Stomach (tissue), 4 donors: Measurements from ENCODE around the gene NFIX.

ENCODE experiments used
- POLR2A ChIP-seq, 4 donors: fragments of 450-650 bp; IDR thresholded peaks; one replicate each; pipeline ENCODE4 v1.6.1; 2016; ENCODE audit warnings: antibody characterized with exemption in 4 of 4, control low read depth in 2 of 4, mild to moderate bottlenecking in 1 of 4, moderate library complexity in 1 of 4
- POLR2AphosphoS5 ChIP-seq, 3 donors: sonication (generic); formaldehyde crosslinking; IDR thresholded peaks; one replicate each; pipeline ENCODE4 v1.6.1; 2016; ENCODE audit warnings: antibody characterized with exemption in 3 of 3
- TF ChIP-seq, protein P1 (sequence below), 7 experiments: fragments of 450-650 bp in 4 of 7; fragments of 200-600 bp in 3 of 7; sonication (generic) in 3 of 7; IDR thresholded peaks; one replicate each; pipeline ENCODE4 v1.5.1; 2016 to 2019; ENCODE audit warnings: antibody characterized with exemption in 7 of 7, control low read depth in 2 of 7, mild to moderate bottlenecking in 1 of 7

DNA sequence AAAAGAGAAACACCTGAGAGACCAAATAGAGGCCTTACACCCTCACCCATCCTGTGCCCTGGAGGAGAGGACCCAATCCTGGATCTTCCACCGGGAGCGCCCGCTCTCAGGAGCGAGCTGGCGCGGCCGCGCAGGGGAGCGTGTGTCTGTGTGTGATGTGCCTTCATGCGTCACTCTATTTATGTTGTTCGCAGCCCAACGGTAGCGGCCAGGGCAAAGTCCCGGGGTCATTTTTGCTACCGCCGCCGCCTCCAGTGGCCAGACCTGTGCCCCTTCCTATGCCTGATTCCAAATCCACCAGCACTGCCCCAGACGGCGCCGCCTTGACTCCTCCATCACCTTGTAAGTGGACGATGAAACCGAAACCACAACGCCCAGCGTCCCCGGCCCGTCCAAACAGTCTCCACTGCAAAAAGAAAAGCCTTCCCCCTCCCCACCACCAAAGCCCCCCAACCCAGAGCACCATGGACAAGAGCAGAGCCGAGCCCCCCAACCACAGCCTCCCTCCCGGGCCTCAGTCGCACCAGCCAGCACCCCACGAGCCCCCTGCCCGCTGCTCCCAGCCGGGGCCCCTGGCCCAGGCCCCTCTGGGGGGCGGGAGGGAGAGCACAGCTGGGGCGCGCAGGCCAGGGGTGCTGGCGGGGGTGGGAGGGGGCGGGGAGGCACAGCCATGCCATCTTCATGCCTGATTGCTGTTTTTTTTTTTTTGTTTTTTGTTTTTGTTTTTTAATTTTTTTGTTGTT, 92.7 kb downstream of the NFIX start:
- TF ChIP-seq, protein P1, sequence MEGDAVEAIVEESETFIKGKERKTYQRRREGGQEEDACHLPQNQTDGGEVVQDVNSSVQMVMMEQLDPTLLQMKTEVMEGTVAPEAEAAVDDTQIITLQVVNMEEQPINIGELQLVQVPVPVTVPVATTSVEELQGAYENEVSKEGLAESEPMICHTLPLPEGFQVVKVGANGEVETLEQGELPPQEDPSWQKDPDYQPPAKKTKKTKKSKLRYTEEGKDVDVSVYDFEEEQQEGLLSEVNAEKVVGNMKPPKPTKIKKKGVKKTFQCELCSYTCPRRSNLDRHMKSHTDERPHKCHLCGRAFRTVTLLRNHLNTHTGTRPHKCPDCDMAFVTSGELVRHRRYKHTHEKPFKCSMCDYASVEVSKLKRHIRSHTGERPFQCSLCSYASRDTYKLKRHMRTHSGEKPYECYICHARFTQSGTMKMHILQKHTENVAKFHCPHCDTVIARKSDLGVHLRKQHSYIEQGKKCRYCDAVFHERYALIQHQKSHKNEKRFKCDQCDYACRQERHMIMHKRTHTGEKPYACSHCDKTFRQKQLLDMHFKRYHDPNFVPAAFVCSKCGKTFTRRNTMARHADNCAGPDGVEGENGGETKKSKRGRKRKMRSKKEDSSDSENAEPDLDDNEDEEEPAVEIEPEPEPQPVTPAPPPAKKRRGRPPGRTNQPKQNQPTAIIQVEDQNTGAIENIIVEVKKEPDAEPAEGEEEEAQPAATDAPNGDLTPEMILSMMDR (IDR thresholded peaks at IDR 0.05) = no peak
- no peak for TF ChIP-seq POLR2A (IDR thresholded peaks at IDR 0.05)
- TF ChIP-seq POLR2AphosphoS5 (IDR thresholded peaks at IDR 0.05) = no peak
